GM19452 (cell line): ENCODE data around the gene BRSK1.
A peak's percentile ranks its signal among the peaks of the same experiment; 100 is the strongest.

ENCODE experiments used
- ATAC-seq: cut with Tn5 transposase; IDR thresholded peaks from one replicate; pipeline ENCODE4 v1.9.1; 2021; ENCODE audit not compliant: unreplicated experiment

BRSK1 gene

DNA sequence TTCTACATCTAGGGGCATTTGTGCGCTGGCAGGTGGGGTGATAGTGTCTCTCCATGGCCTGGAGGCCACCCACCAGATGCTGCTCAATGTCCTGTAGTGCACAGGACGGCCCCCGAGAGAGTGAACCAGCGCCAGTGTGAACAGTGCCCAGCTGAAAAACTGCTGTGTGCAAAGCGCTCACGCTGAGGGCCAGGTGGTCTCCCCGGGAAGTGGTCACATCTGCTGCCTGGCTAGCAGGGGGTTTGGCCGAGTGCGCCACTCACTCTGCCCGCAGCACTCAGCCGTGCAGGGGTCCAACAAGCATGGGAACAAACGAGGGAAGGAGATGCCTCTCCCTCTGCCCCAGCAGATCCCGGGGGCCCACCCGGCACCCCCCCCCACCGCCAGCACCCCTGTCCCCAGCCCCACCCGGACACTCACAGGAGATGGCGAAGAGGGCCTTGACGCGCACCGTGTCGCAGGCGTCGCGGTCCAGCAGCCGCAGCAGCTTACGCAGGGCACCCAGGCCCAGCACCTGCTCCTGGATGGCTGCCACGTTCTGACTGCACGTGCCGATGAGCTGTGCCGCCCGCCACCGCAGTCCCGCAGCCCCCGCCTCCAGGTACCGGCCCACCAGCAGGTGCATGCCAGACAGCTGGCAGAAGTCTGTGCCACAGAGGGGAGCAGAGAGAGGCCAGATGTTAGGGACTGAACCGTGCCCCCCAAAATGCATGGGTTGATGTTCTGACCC, 9.7 kb upstream of the BRSK1 start:
- no peak for ATAC-seq

DNA sequence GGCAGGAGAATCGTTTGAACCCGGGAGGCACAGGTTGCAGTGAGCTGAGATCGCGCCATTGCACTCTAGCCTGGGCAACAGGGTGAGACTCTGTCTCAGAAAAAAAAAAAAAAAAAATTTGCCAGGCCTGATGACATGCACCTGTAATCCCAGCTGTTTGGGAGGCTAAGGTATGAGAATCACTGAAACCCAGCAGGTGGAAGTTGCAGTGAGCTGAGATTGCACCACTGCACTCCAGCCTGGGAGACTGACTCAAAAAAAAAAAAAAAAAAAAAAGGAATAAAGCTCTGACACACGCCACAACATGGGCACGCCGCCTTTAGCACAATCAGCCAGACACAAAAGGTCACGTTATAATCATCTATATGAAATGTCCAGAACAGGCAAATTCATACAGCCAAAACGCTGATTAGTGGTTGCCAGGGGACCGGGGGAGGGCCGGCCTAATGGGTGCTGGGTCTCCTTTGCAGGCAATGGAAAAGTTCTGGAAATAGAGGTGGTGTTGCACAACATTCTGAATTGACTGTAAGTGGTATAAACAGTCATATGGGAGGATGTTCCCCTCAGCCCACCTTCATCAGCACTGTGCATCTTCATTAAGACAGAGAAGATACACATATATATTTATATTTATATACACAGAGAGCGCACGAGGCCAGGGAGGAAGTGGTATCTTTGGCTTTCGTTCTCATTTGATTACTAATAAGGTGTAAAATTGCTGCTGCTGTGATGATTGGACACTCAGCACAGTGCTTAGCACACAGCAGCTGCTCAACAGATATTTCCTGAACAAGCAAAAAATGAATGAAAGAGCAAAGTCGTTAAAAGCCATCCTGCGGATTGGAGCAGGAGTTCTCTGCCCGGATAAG, 7.7 kb upstream of the BRSK1 start:
- ATAC-seq = peak; percentile 56

DNA sequence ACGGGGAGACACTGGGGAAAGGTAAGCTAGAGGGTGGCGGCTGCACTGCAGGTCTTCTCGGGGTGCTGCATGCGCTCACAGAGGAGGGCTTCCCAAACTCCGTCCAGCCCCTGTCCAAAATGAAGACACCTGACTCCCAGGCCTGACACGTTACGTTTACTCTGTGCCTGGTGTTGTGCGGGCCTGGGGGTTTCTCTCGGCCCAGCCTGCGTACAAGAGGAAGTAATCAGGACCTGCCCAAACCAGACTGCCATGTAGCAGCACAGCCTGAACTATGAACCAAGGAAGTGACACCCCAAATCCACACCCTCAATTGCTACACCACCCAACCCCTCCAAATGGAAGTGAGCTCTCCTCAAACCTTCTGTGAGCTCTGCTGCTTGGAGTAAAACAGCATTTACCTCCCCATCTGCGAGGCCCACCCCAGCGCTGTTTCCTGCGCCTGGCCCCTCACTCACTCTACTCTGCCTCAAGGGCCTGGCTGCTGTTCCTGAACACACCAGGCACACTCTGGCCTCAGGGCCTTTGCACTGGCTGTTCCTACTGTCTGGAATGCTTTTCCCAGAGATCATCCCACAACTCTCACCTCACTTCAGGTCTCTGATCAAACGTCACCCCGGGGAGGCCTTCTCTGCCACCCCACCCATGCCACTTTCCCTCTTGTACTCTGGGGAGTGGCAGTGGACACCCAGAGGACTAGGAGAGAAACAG, 6.9 kb upstream of the BRSK1 start:
- peak; percentile 13 for ATAC-seq

DNA sequence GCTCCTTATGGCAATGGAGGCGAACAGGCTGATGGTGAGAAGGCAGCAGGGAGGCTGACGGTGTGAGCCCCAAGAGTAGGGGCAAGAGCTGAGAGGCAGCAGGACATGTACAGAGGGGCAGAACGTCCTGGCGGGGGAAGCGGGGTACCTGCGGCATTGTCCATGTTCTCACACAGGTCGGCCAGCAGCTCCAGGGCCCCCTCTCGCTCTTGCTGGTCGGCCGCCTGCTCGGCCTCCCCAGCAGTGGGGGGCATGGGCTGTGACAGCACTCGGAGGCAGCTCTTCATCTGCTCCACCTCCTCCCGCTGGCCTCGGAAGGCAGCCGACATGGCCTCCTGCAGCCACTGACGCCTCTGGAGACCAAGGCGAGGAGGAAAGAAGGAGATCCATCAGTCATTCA, 6.3 kb upstream of the BRSK1 start:
- no peak for ATAC-seq

DNA sequence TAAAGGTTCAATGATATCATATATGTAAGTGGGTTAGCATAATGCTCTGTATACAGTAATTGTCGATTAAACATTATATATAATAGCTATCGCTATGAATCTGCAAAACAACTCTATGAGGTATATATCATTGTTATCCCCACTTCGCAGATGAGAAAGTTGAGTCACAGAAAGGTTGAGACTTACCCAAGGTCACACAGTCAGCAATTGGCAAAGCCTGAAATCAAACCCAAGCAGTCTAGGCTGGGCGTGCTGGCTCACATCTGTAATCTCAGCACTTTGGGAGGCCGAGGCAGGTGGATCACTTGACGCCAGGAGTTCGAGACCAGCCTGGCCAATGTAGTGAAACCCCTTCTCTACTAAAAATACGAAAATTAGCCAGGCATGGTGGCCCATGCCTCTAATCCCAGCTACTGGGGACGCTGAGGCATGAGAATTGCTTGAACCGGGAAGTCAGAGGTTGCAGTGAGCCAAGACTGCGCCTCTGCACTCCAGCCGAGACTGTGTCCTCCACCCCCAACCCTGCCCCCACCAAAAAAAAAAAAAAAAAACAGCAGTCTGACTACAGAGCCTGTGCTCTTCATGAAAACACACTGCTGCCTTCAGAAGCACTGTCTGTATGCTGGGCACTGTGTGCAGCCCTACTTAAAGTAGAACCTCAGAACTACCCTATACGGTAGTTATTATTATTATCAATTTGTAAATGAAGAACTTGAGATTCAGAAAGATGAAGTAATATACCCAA, 5.2 kb upstream of the BRSK1 start:
- ATAC-seq = no peak

DNA sequence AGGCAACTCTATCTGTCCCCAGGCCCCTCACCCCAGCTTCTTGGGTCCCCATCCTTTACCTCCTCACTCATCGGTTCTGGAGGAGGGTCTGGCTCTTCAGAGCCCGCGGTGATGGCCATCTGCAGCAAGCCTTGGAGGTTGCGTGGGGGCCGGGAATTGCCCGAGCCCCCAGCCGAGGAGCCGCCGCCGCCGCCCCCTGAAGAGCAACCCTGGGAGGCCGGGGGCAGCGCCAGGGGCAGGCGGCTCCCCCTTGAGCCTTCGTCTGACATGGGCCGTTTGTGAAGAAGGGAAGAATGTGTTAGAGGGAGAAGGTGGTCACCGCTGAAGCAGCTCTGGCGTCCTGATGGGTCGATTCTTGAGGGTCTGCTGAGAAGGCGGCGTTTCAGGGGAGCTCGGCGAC, 4.5 kb upstream of the BRSK1 start:
- ATAC-seq = no peak

DNA sequence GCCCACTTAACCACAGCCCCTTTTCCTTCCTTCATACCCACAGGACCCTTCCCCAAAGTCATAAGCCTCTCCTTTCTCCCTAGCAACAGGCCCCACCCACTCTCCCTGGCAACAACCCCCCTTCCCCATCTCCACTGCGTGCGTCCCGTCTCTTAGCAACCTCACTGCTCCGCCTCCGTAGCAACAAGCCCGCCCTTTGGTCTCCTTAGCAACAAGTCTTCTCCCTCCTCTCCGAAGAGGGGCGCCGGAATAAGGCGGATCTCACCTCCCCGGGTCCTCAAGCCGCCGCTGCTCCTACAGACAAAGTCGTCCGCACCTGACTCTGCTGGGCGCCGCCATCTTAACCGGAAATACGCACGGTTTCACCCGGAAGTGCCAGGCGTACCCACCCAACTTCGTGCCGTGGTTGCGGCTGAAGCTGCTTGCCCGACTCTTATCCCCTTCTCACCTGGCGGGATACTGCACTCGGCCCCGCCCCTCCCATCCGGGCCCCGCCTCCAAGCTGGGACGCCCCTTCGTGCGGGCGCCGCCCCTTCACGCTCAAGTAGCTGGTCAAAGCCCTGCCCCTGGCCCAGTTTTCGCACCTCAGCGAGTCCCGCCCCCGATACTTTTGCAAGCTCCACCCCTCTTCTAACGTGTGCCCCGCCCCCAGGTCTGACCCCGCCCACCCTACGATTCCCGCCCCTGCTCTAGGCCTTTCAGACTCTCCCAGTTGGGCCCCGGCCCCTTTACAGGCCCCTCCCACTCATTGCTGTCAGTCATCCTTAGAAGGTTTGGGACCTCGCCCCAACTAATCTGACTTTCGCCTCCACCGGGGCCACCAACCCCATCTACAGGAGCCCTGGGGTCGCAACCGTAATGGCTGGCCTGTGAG, 3.8 kb upstream of the BRSK1 start, which contains the start of gene HSPBP1:
HSPBP1 (minus strand) TSS at position 341 of the 874 bp plus-strand sequence. CDS start 502 bp downstream, outside the sequence.
- ATAC-seq = no peak

DNA sequence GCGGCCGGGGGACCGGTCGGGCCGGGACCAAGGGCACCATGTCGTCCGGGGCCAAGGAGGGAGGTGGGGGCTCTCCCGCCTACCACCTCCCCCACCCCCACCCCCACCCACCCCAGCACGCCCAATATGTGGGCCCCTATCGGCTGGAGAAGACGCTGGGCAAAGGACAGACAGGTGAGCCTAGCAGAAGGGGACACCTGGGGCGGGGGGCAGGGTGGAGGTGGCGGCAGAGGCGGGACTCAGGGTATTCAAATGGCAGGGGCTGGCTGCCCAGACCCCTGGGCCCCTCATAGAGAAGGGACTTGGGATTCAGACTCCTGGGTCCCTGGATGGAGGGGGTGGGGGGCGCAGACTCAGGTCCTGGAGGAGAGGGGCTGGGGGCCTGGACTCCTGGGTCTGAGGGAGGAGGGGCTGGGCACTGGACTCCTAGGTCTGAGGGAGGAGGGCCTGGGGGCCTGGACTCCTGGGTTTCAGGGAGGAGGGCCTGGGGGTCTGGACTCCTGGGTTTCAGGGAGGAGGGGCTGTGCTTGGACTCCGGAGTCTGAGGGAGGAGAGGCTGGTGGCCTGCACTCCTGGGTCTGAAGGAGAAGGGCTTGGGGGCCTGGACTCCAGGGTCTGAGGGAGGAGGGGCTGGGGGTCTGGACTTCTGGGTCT, 735 bp downstream of the BRSK1 start:
- ATAC-seq = no peak

DNA sequence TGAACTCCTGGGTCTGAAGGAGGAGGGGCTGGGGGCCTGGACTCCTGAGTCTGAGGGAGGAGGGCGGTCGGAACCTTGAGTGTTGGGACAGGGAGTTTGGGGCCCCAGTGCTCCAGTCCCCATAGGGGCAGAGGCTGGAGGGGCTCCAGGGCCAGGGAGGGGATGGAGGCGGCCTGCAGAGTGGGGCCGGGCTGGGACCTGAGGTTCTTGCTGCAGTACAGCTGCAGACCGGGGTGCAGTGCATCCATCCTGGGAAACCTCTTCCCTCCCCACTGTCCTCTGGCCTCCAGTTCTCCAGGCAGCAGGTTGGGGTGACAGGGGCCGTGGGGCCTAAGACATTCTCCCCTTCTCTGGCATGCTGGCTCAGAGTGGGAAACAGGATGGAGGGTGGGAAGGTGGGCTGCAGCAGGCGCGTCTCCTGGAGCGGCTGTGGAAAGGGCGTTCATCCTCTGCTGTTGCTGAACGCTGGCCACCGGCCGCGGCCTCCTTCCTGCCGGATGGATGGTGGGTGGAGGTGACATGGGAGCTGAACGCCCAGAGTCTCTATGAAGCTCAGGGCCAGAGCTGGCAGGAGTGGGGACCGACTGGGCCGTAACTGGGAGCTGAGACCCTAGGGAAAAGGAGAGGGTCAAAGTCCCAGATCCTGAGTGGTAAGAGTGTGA, 1.6 kb downstream of the BRSK1 start:
- ATAC-seq = no peak

DNA sequence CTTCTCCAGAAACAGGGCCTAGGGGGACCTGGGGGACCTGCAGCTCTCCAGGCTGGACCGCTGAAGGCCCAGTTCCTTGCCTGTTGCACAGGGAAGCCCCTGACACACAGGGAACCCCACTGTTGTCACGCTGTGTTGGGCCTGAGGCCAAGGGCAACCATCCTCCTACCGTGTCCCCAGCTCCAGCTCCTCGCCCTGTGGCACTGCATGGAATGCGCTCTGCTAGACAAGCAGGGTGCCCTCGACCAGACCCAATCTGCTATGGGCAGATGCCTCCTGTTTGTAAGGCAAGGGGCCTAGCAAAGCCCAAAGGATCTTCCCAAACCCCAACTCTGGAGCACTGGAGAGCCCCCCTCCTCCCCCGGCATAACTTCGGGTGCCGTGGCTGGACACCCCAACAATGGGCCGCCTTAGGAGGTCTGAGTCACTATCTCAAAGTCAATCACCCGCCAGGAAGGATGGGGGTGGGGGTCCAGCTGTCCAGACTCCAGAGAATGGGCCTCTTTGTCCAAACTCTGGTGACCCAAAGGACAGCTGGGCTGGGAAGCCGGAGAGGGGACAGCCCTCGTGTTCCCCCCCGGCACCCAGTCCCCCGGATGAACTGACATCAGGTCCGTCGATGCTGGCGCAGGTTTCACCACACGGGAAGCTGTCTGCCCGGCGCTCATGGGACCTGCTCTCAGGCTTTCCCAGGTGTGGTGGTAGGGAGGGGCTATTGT, 3.7 kb downstream of the BRSK1 start:
- no peak for ATAC-seq

DNA sequence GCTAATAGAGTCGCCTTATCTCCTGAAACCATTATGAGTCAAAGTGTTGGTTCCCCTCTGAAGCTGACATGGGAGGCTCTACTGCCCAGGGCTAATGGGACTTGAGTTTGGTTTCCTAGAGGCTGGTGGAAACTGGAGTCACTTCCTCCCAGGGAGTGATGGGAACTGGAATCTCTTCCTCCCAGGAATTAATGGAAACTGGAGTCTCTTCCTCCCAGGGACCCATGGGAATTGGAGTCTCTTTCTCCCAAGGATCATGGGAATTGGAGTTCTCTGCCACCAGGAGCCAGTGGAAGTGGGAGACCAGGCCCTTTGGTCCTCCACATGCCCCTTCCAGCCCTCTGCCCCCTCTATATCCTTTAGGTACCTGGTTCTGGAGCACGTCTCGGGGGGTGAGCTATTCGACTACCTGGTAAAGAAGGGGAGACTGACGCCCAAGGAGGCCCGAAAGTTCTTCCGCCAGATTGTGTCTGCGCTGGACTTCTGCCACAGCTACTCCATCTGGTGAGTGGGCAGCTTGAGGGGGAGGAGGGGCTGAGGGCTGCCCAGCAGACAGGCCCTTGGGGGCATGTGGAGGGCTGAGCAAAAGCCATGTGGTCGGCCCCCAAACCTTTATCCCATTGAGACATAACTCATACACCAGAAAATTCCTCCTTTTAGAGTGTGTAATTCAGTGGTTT, 5.5 kb downstream of the BRSK1 start:
- ATAC-seq = no peak

DNA sequence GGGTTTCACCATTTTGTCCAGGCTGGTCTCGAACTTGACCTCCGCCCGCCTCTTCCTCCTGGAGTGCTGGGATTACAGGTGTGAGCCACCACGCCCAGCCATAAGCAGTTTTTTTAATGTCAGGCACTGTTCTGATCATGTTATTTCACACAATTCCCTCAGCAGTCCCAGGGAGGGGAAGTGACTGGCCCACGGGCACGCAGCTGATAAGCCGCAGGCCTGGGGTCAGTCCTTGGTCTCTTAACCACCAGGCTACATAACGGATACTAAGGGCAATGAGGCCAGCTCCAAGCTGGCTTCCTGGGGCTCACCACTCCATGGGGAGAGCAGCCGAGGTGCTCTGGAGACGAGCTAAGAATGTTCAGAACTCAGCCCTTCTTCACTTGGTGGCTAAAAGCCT, 13.5 kb downstream of the BRSK1 start:
- no peak for ATAC-seq

DNA sequence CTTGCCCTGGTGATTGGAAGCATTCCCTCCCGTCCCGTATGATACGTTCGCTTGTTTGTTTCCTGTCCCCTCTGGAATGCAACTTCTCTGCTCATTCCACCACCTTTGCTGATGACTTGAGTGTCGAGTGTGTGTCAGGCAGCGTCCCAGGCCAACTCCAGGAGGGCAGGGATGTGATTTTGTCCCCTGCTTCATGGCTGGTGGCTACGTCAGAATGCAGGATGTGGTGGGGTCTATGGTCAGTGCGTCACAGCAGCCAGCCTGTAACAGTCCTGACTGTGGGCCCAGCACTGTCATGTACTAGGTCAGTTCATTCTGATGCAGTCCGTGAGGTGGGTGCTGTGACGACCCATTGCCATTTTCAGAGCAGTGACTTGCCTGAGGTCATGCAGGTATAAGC, 16.2 kb downstream of the BRSK1 start:
- no peak for ATAC-seq

DNA sequence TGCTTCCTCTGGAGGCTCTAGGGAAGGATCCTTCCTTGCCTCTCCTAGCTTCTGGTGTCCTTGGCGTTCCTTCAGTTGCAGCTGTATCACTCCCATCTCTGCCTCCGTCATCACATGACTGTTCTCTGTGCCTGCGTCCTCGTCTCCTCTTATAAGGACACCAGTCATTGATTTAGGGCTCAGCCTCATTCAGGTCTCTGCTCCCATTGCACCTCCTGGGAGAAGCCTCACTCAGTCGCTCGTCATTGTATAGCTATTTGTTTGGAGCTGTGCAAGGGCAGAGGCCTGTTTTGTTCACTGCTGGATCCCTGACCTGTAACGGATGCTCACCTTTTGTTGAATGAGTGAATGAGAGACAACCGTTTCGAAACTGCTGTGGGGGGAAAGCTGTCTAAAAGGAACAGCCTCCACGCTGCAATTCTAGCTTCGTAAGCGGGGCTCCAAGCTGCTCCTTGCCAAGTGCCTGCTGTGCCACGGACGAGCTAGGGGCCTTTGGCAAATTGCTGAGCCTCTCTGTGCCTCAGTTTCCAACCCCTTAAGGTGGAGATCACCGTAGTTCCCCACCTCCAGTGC, 17.2 kb downstream of the BRSK1 start:
- ATAC-seq = no peak

DNA sequence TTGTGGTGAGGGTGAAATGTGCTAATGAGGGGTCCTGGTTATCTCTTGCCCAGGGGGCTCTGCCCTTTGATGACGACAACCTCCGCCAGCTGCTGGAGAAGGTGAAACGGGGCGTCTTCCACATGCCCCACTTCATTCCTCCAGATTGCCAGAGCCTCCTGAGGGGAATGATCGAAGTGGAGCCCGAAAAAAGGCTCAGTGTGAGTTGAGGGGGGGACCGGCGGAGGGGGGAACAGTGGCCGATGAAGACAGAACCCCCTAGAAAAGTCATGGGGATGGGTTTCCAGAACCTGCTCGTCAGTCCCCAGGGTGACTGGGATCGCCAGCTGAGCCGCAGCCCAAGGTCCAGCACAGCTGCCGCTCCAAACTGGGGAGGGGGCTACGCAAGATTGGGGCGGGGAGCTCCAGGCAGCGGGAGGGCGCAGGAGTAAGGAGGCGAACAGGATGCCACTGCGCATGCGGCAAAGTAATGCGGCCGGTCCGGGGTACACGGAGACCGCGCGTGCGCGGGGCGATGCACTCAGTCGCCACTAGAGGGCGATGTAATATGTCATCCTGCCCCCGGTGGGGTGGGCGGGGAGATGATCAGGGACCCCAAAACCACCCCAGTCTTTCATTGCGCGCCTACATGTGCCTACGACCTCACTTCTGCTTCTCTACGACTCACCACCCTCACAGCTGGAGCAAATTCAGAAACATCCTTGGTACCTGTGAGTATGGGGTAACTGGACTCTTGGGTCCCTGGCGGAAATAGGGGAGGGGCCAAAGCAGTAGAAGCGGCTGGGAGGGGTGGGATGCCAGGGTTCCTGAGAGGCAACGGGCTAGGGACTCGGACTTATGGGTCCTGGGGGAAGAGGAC, 17.9 kb downstream of the BRSK1 start:
- ATAC-seq = peak; percentile 77

DNA sequence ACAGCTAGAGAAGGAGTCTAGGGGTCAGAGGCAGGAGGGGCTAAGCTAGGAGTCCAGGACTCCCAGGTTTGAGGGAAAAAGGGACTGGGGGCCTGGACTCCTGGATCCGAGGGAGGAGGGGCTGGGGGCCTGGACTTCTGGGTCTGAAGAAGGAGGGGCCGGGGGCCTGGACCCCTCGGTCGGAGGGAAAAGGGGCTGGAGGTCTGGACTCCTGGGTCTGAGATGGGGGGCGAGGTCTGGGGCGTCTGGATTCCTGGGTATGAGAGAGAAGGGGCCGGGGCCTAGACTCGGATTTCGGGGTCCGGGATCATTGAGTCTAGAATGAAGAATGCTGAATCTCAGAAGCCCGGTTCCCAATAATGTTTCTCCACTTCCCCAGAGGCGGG, 18.5 kb downstream of the BRSK1 start:
- no peak for ATAC-seq
